NK-92 treated with Interleukin-12 subunit alpha and Interleukin-12 subunit beta, amount 100 ng/mL, for 24 hours (cell line): ENCODE results near the gene POC1A.

ENCODE experiments used
- DNase-seq: peaks from one replicate; lab custom pipeline; 2025; lab: John Stamatoyannopoulos, UW

The POC1A gene

DNA sequence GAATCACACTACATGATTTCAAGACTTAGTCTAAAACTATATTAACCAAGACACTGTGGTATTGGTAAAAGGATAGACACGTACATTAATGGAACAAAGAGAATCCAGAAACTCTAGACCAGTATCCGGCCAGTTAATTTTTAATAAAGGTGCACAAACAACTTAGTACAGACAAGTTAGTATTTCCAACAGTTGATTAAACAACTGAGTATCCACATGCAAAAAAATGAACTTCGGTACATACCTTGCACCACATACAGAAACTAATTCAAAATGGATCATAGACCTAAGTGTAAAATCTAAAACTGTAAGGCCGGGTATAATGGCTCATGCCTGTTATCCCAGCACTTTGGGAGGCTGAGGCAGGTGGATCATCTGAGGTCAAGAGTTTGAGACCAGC, 51.3 kb downstream of the POC1A start:
- no peak for DNase-seq

DNA sequence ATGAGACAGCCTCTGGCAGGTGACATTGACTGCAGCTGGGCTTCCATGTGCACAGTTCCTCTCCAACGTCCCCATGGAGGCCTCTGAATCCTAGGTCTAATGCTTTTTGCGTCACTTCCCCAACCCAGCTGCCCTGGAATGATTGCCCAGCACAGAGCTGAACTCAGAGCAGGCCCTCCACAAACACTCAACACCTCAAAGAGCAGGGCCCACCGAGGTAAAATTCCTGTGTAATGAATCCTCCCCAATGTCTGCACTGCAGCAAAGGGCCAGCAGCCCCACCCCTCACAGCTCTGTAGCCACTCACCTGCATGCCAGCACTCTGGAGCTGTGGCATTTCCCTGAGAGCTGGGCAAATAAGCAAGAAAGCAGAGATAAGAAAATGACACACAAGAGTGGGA, 55.2 kb downstream of the POC1A start:
- DNase-seq: no peak

DNA sequence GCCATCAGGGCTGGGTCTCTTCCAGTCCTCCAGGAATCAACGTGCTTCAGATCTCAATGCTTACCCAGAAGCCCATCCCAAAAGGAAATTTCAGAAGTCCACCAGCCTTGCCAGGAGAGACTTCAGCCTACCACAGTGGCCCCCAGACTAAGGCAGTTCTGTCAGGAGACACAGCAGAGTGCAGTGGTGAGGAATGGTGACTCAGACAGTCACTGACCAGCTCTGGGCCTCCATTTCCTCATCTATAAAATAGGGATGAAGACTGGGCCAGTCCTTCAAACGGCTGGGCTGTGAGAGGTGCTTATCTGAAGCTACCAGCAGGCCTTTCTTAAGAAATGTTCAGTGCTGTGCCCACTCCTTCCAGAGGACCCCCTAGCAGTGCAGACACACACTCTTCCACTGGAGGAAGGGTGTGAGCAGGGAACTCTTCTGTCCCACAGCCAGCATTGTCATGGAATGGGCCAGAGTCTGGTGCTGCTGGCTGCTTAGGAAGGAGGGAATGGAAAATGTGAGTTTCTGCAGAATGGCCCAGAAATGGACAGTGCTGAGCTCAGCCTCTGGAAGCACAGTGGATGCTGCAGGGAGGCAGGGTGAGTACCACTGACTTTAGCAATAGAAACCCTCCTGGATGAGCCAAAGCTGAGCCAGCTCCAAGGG, 56.2 kb downstream of the POC1A start:
- no peak for DNase-seq

DNA sequence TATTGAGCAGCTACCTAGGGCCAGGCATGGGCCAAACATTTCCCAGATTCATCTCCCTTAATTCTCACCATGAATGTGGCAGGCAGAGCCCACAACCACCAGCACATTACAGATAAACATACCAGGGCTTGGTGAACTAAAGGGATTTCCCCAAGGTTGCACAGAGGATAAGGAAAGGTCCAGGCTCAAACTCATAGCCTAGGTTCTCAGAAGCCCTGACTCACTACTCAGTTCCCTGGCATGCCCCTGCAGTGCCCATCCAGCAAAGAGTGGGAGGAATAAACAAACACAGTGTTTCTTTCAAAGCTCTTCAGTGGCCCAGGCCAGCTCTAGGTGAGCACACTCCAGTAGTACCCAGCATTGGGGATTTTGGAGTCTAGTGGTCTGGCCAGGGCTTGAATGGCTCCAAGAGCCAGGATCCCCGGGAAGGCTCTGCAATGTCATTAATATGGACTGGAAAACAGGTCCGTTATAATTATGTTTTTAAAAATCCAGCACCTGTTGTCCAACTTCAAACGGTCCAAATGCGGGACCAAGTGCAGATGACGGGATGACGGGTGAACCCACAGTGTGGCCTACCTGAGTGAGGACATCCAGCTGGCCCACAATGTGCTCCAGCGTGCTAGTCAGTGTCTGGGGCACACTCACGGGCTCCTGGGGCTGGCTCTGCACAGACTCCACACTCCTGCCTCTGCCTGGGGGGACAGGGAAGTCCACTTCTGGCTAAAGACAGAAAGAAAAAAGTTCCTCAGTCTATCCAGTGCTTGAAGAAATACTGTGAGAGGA, 58.0 kb downstream of the POC1A start:
- no peak for DNase-seq

DNA sequence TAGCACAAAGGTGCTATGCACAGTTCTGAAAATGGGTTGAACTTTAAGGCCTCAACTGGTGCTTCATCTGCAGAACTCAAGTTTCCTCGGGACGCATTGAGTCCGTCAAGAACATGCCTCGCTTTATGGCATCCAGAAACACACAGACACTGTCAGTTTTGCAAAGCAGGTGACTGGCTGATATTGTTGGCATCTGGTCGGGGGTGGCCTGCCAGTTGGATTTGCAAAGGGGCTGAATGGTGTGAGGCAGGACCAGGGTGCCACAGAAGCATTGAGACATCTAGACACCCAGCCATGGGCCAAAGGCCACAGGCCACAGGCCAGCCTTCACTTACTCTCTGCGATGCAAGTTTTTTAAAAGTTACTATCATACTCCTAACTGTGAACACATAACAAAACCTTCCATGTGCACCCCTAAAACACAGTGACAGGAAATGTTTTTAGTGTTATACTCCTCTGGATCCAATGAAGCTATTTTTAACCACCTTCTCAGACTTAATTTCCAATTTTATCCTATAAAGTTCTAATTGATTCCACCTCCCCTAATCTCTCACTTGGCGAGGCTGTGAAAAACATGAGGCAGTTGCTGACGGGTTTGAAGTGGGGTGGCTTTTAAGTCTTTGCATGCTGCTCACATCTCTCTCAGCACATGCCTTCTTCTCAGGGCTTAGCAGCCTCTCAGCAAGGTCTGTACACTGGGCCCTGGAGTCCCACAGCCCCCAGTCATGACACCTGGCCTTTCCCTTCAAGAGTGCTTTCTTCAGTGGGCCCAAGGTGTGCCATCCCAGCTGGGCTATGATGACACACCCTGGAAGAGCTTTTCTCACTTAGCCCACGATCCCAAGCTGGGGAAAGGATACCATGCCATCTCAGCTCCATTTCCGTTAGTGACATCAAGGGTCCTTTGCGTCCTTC, 59.4 kb downstream of the POC1A start:
- no peak for DNase-seq

DNA sequence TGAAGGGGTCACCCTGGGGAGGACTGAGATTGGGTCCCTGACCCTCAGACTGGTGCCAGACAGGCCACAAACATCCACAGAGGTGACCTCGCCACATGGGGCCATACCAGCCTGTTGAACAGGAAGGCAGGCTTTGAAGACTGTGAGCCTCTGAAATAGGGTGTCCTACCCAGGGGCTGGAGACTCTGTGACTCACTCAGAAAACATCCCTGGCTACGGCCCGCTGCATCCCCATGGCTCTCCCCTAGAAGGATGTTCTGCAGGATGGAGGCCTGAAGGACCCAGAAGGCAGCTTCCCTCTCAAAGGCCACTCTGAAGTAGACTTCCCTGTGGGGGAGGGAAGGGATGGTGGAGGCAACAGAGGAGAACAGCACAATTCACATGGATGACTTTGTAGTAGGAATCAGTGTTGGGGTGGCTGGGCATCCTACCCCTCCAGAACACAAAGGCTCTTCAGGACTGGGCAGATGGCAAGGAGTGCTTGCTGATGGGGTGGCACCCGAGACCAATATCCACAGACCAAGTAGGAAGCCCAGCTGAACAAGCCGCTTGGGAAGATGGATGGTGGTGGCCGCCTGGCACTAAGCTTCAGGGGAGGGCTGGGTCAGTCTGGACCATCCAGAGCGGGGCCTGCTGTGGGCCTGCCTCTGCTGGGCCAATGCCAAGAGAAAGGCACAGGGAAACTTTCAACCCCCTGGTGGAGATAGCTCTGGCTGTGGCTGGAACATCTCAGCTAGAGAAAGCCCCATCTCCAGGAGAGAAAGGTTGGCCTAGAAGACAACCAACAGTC, 60.3 kb downstream of the POC1A start:
- DNase-seq: no peak

DNA sequence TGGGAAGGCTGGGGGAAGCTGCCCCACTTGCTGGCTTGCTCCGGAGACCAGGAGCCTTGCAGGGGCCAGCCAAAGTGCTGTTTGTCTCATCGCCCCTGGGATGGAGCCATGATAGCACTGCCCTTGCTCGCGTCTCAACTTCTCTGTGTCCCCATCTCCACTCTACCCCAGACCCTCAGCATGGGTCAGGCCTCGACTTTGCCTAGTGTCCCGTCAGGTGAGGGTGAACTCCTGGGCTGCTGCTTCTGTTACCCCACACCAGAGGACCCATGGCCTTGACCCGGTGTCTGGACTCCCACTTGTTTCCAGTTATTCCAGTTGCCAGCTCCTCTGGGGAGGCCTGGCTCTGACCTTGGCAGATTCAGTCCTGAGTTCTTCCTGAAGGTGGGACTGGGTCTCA, 61.3 kb downstream of the POC1A start:
- no peak for DNase-seq

DNA sequence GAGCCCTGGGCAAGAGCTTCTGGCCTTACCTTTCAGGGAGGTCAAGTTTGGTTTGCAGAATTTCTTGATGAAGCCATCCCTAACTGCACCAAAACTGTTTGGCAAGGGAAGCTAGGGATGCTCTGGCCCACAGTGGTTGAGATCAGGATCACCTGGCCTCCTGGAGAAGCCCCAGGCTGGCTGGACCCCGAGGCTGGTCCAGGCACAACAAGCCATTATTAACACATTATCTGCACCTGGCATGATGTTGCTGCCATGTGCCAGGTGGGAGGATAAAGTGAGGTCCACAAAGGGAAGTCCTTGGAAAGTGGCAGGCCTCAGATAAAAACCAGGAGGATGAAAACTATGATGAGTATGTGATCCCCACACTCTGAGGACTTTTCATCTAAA, 62.0 kb downstream of the POC1A start:
- DNase-seq: no peak

DNA sequence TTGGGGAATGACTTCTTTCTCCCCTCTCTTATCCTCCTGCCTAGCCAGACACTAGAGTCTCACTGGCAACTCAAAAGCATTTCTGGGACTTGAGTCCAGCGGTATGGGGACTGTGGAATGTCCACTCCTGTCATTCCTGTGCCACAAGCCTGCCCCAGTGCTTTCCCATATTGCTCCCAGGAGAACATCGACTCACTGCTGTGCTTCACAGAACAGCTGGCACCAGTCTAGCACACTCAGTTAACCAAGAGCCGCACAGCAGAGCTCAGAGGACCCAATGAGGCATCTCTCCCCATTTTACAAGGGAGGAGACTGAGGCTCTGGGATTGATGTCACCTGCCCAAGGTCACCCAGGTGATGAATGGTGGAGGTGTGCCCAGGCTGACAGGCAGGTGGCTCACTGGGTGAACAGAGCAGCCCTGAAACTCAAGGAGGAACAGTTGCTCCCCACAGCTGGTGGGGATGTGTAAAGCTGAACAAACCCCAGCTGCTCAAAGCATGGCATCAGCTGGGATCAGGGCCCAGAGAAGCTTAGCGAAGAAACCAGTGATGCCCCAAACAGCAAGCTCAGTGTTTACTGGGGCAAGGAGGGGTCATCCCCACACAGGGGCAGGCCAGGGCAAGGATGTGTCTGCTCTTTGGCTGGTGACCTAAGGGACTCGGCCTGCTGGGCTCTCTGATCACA, 62.5 kb downstream of the POC1A start:
- no peak for DNase-seq

DNA sequence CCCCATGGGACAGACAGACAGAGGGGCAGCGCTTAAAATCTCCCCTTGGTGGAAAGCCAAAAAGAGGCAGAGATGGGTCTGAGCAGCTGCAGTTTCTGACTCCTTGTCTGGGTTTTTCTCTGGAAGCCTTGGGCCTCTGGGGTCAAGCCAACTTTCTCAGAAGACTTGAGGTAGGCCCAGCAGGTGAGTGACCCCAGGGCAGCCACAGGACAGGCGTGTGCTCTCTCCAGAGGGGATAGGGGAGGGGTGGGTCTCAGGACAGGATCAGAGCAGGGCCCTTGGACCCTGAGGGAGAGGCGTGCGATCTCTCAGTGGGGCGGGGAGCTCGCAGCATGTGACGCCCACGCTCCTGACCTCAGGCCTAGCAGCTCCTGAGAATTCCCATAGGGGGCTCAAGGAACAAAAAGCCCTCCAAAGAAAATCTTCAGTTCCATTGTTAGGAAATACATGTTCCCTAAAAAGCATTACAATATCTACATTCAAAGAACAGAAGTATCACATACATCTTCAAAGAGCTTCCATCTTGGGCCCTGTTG, 63.2 kb downstream of the POC1A start:
- no peak for DNase-seq

DNA sequence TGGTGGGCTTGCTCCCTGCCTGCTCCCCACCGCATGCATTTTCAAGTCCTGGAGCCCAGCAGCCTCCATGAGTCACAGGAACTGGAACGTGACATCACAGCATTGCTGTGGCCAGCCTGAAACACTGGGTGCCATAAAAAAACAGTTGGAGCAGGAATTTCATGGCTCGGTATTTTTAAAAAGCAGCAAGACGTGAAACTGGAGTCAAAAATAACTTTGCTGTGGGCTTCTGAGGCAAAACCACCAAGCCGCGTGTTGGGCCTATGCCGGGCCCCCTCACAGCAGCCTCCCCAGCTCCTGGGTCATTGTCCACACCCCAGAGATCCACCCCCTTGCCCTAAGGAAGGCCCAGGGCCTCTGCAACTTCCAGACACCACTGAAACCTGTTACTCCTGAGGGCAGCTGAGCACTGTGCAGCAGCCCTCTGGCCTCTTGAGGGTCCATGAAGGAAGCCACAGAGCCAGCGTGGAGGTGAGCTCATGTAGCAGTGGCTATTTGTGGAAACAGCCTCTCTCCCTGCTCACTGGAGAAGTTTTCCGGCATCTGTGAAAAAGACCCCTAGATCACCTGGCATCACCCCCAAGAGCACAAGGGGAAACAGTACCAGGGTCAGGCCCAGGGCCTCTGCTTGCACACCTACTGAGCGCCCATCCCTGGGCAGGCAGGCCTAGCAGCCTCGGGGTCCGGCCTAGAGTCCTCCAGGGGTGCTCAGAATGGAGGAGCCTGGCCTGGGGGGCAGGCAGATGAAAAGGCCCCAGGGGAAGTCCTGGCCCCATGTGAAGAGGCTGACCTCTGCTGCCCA, 63.9 kb downstream of the POC1A start:
- DNase-seq: no peak

DNA sequence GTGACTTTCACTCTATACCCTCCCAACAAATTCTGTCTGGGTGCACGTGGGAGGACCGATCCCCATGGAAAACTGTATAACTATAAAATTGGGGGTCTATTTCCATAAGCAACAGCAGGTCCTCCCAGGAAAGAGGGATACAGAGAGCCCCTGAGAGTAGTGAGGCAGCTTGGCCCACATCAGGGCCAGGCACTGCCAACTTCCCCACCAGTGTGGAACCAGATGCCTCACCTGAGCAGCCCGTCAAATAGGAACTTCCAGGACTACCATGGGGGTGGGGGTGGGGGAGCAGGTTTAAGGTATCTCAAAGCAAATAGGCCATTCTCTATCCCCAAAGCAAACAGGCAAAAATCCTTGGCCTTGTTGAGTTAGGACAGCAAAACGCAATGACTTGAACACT, 64.5 kb downstream of the POC1A start:
- DNase-seq: no peak

DNA sequence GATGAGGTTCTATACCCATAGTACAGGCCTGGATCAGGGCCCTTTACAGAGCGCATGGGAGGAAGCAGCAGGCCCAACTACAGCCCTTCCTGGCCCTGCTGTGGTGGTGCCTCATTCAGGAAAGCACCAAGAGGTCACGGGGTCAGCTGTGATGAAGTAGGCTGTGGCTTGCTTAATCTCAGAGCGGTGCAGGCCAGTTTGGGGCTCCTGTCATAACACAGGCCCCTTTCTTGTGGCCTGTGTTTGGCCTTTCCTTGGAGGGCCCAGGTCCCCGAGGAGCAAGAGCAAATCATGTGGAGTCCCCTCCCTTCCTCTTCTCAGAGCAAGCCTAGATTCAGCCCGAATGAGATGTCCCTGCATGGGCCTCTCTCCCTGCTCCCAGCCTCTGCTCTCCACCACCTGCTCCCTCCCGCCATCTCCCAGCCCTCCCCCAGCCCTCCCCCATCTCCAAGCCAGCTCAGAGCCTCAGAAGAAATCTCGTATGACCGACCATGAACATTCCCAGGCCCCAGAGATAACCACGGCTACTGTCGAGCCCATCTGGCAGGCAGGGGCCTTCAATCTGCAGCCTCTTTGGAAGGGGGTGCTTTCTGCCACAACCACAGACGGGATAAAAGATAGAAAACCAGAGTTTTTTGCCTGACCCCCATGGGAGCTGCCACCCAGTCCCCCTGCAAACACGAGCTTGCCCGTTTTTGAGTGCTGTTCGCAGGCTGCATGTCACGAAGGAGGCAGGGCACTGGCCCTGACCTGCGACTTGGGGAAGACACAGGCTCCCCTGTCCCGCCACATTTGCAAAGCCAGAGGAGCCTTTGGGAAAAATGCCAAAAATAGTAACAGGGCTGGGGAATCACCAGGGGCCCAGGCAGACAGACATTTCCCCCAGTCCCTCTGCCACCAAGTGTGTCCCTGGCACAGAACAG, 65.5 kb downstream of the POC1A start:
- no peak for DNase-seq

DNA sequence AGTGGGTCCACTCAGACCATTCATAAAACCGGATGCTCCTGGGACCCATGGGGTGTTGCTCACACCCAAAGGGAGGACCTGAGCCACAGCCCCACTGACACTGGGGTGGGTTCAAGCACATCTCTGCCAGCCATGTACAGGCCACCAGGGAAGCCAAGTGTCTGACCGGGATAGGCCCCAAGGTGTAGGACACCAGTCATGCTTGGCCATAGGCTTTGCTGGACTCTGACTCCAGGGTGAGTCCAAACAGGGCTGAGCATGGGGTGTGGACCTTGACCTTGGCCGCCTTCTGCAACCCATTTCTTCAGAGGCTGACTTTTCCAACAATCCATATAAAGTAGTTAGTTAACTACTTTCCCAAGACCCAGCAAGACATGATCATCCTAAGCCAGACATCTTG, 66.5 kb downstream of the POC1A start:
- no peak for DNase-seq

DNA sequence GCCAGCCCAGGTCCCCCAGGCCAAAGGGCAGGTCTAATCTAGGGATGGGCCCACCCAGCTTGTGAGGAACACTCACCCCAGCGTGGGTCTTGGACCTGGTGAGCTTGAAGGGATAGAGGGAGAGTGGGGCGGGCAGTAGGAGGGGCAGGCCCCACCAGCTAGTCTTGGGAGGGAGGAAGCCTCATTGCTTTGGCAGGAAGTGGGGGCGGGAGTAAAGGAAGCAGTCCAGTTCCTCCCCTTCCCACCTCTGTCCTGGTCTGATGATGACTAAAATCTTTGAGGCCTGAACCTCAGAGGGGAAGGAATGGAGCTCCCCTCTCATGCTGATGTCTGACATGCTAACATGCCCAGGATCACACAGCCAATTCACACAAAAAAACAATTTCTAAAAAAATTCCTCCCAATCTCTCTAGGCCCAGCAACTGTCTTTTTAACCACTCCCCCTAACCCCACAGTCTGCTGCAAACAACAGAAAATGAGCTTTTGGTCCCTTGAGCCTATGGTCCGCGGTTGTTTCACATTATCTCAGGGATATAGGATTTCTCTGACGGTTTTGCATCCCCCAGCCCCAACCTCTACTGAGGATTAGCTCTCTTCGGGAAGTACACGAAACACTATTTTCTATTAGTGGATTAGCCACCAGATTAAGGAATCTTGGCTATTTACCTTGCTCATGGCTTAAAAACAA, 67.1 kb downstream of the POC1A start:
- no peak for DNase-seq

DNA sequence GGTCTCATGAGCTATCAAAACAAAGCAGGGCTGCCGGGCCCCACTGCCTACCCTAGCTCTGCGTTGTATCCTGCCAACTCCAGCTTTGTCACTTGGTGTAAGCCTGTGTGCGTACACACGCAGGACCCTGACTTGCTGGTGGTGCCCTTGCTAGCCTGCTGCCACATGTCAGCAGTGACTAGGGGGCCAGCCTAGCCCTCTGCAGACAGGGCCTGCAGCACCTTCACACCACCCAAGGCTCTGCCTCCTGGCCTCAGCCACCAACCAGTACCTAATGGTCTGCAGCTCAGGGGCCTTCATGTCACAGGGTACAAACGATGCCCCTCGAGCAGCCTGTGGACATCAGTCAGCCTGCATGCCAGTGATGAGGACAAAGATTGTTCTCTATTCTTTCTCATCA, 67.8 kb downstream of the POC1A start:
- no peak for DNase-seq

DNA sequence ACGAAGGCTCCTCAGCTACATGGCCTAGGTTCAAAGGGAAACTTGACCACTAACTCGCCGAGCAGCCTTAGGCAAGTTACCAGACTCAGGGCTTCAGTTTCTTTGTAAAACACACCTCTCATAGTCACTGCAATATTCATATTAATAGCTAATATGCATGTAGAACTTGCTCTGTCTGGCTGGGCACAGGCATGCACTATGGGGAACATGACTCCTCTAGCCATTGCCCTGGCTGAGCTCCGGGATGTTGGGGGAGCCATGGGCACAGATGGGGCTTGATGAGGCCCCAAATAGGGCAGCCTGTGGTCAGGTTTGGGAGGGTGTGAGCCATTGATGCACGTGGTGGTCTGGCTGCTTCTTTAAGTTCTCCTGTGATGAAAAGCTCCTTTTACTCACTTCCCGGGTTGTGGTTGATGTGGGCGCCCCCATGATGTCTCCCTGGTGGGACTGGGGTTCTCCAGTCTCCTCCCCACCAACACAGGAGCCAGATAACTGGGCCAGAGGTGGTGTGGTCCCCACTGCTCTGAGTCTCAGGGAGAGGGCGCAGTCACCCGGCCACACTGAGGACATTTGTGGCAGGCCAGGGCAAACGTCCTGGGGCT, 68.4 kb downstream of the POC1A start:
- no peak for DNase-seq
